GM18502 (cell line): ENCODE results near the gene NHLH1.

Source experiments
- ATAC-seq: cut with Tn5 transposase; IDR thresholded peaks from one replicate; pipeline ENCODE4 v1.9.1; 2021; ENCODE audit warnings: mild to moderate bottlenecking; ENCODE audit not compliant: unreplicated experiment, poor library complexity

Gene NHLH1

GRCh38 chr1:160407839-160408801 is 41.2 kb downstream of the NHLH1 start:
- no peak for ATAC-seq

- ATAC-seq = no peak
These were observed 42.0 kb downstream of the NHLH1 start for GRCh38 chr1:160408864-160409263.

GRCh38 chr1:160409486-160409885 is 42.6 kb downstream of the NHLH1 start:
- ATAC-seq = no peak

- ATAC-seq = no peak
These were observed 43.6 kb downstream of the NHLH1 start for GRCh38 chr1:160410406-160411005.

GRCh38 chr1:160411271-160412027 is 44.6 kb downstream of the NHLH1 start:
- no peak for ATAC-seq

GRCh38 chr1:160412028-160412362 is 45.1 kb downstream of the NHLH1 start:
- ATAC-seq = no peak

- ATAC-seq = no peak
These were observed 46.8 kb downstream of the NHLH1 start for GRCh38 chr1:160413716-160414115.

GRCh38 chr1:160414881-160415280 is 48.0 kb downstream of the NHLH1 start:
- no peak for ATAC-seq

GRCh38 chr1:160415696-160416290 is 48.9 kb downstream of the NHLH1 start:
- no peak for ATAC-seq

GRCh38 chr1:160416369-160416768 is 49.5 kb downstream of the NHLH1 start:
- no peak for ATAC-seq

- ATAC-seq = no peak
These were observed 51.6 kb downstream of the NHLH1 start for GRCh38 chr1:160418483-160418882.

GRCh38 chr1:160419150-160419837 is 52.4 kb downstream of the NHLH1 start:
- ATAC-seq = no peak

- ATAC-seq = no peak
These were observed 52.9 kb downstream of the NHLH1 start for GRCh38 chr1:160419838-160420169.

- ATAC-seq = no peak
These were observed 54.3 kb downstream of the NHLH1 start for GRCh38 chr1:160420881-160421842.

GRCh38 chr1:160421881-160422280 is 55.0 kb downstream of the NHLH1 start:
- no peak for ATAC-seq
